Measurements from ENCODE around the gene TJP2.
"Not testable (repeated sequence)": the region's sequence is repeated elsewhere in the genome, so short reads cannot be mapped to it uniquely, and the experiment has no call there.

TJP2 gene

GRCh38 chr9:69164573-69164972 is 9.5 kb upstream of the TJP2 start:
- not testable (repeated sequence) for DNase-seq

GRCh38 chr9:69165581-69165980 is 8.5 kb upstream of the TJP2 start:
- no peak for DNase-seq

GRCh38 chr9:69168709-69169217 is 5.3 kb upstream of the TJP2 start:
- DNase-seq = peak; percentile 74

GRCh38 chr9:69170231-69170630 is 3.8 kb upstream of the TJP2 start:
- DNase-seq = no peak

DNA sequence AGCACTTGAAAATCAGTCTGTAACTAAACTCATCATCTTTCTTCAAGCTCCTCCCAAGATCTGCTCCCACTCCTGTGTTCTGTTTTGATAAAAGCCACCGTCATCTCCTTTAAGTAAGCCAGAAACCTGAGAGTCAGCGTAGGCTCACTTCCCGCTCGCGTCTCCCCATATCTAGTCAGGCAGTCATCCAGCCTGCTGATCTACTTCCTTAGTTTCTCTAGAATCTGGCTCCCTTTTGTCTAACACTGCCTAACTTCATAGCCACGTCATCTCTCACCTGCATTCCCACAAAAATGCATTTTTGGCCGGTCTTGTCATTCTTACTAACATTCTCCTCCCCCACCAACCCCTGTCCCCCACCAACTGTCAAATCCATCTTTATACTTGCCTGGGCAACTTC is 3.0 kb upstream of the TJP2 start:
- DNase-seq = no peak

GRCh38 chr9:69171517-69171916 is 2.6 kb upstream of the TJP2 start:
- DNase-seq = no peak

DNA sequence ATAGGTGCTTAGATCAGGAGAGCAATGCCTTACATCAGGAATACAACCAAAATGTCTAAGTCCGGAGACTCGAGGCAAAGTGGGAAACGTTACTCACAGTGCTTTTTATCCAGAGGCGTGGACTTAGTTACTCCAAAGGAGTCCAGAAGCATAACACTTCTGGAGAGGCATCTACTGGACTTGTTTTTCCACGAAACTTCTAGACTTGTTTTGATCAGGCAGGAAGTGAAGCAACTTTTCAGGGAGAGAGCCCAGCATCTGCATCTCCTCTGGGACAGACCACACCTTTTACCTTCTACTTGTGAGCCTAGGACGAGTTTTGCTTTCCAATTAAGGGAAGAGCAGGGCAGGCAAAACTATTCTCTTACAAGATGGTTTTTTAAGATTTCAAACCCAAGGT is 1.2 kb upstream of the TJP2 start:
- DNase-seq = no peak

GRCh38 chr9:69173497-69173890 is 583 bp upstream of the TJP2 start:
- DNase-seq = no peak

DNA sequence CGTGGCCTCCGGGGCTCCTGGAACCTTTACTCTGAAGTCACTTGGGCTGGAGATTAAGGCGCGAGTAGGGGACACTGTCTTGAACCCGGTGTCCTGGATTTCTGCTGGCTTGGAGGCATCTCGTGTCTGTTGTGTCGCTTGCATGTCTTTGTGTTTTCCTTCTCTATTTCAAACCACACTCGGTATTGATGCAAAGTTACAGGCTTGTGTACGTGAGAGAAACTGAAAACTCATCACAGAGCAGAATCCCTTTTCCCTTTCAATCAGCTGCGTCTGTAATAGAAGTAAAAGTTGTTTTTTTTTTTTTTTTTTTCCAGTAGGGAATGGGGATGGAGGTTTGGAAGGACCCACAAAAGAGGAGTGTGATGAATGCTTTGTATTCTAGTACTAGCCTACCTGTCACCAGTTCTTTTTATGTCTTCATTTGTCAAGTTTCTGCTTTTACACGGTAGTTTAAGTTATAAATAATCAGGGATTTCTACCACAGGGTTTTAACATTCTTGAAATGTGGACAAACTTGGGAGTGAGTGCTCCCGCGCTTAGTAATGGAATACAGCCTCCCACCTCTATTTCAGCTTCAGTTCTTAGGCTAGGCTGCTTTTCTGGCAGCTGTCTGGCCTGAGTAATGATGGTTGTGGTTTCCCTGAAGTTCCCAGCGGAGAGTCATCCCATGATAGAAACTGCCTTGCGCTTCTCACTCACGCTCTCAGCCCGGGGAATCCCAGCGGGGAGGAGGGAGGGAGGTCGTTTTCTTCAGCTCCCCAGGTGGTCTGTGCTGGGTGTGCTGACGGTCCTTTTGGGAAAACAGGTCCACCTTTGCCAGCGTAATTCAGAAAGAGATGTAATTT is 763 bp downstream of the TJP2 start:
- peak; percentile 74 for DNase-seq

DNA sequence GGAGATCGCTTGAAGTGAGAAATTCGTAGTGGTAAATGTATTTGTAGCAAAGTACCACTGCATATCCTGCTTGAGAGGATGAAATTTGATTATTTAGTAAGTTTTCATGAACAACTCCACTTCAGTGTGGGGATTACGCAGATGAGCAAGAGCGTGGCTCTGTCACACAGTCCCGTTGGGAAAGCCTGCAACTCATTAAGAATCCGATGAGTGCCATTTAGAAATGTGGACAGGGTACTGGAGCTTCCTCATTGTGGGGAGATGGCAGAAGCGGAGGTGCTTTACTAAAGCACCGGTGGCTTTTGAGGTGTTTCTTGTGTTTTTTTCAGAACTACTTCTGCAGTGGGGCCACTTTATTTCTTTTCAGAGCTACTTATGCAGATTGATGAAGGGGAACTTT is 1.4 kb downstream of the TJP2 start:
- no peak for DNase-seq

GRCh38 chr9:69176471-69177171 is 2.5 kb downstream of the TJP2 start:
- DNase-seq = no peak

DNA sequence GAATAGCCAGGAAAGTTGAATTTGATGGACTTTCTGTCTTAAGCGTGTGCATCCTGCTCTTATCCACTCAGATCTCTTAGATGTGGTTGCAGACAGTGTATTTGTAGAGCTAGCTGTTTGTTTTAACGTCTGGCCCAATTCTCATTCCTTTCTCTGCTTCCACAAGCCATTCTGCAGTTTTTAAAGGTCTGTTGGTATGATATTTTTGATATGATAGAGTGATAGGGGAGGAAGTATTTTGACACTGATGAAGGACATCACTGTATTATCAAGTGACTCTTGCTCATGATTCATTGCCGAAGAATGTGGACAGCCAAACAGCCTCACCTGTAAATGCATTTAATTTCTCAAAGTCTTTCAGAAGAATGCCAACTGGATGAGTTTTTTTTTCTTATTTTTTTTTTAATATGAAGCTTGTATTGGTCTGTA is 4.5 kb downstream of the TJP2 start:
- DNase-seq = no peak

GRCh38 chr9:69179037-69179436 is 5.0 kb downstream of the TJP2 start:
- DNase-seq = no peak

GRCh38 chr9:69180200-69180599 is 6.1 kb downstream of the TJP2 start:
- DNase-seq = no peak

DNA sequence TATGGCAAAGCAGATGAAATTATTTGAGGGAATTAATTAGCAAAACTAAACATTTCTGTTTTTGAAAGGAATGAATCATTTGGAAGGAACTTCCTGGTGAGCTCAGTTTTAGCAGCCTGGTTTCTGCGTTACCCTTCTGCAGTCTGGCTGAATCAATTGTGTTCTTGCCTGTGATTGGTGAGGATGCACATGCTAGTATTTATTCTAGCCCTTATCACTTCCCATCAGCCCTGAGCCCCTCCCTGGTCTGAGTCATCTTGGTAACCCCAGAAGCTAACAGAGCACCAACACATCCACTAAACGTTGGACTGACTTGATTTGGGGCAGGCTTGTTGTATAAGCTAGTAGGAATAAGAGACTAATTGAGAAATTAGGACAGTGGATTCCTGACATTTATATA is 6.6 kb downstream of the TJP2 start:
- no peak for DNase-seq

DNA sequence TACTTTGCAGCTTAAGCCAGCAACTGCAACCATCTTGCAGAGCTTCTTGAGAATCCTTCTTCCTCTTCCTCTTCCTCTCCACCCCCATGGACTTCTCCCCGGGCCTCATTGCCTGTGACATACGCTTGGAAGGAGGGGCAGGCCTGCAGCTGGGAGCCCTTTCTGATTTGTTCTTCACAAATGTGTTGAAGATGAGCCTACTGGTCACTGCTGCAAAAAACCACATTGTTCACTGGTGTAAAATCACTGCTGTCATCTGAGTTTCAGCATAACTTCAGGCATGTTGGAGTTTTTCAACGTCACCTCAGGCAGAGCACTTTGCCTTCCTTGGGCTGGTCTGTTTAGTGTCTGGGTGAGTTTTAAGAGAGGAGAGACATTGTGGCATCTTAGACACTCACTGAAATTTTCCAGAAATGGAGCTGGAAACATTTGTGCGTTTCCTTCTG is 7.9 kb downstream of the TJP2 start:
- DNase-seq = no peak

GRCh38 chr9:69184266-69184665 is 10.2 kb downstream of the TJP2 start:
- no peak for DNase-seq

- no peak for DNase-seq
Measured at GRCh38 chr9:69186841-69187611, 12.9 kb downstream of the TJP2 start.

GRCh38 chr9:69188975-69189374 is 14.9 kb downstream of the TJP2 start:
- no peak for DNase-seq

DNA sequence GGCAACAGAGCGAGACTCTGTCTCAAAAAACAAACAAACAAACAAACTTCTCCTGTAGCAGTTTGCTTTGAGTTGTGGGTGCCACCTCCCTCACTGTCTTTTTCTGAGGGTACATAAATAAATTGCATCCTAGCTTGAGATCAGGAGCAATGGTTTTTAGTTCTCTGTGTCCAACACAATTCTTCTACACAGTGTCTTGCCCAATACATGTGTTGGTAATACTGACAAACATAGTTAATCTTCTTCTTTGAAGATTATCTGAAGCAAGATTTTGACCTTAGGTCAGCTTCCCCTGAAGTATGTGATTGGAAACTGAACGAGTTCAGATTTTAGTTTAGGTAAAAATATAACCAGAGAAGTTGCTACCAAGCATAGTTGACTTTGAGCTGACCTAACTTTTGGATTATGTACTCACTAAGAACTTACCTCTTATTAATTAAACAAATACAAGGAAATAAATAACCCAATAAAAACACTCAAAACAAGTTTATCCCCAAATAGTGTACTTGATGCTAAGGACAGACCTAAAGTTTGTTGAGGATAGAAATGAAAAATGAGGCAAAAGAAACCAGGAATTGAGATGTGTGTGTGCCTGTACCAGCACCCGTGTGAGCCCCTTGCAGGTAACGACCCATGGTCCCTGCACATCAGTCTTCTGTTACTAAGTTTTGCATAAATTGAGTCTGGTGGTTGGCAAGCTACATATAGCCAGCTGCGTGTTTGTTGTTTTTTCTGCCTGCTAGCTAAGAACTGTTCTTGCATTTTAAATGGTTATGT is 16.2 kb downstream of the TJP2 start:
- no peak for DNase-seq

DNA sequence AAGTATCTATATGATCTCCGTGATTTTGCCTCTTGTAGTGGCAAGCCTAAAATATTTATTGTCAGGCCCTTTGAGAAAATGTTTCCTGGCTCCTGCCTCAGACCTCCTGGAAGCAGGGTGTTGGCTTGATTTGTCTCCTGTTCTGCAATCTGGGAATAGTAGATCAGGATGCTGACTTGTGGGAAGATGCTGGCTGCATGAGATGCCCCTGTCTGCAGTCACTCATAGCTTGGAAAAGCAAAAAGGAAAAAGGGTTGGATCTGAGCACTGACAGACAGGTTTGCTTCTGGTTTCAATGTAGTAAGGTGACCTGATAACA is 16.7 kb downstream of the TJP2 start:
- no peak for DNase-seq

- no peak for DNase-seq
Measured at GRCh38 chr9:69191231-69191630, 17.2 kb downstream of the TJP2 start.

GRCh38 chr9:69192214-69192613 is 18.1 kb downstream of the TJP2 start:
- no peak for DNase-seq
